ENCODE data around the gene AGTPBP1. TPM values are rescaled to one million over a fixed set of nuclear protein-coding genes. Genes with fewer than 3 reads are reported as not detected.

Gene AGTPBP1
- total and polyA plus RNA-seq, 11 donors, result 7.1 to 72.4 (median 47.1) TPM

DNA sequence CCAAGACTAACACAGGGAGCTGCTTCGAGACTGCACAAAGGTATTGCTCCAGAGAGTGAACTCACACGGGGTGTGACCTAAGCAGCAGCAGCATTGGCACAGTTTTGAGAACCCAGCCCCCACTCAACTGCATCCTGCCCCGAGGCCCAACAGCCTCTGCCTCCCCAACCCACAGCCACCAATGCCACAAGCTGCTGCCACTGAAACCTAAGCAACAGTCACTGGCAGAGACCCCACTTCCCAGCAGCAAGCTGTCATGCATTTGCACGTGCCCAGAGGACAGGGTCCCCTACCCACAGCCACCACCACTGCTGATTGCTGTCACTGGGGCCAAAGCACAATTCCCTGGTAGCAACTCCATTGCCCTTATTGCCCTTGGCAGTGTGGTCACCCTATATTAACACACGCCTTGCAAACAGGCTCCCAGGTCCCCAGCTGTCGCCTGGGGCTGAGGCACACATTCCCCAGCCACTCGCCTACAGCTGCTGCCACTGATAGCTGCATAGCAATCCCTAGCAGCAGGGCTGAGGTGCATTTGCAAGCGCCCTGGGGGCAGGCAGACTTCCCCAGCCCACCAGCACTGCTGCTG lies 141.0 kb downstream of the AGTPBP1 start:
- H3K27ac ChIP-seq, result no peak overlapping the region
- 45 to 74% (median 62%) methylated on average over 6 to 8 of the region's 8 CpGs for WGBS, 4 donors
- intact Hi-C loops (cut with DNase I), result loop anchor here in 5 of 10 donors (10.0 kb wide), 7 partner anchors 96 to 1206 kb away; partner anchors contain the start of gene NTRK2 (in 1 of the 5)
- H3K36me3 ChIP-seq, result peaks cover 0 to 13% (median 0%) of the 10 kb centered on the region in 9 donors
- H3K4me1 ChIP-seq, result peaks cover 0 to 23% (median 7%) of the 10 kb centered on the region in 12 donors
- H3K4me3 ChIP-seq, result no peak overlapping the region
- DNase-seq (peak in 2 of 5 donors; percentile 29 to 46), ATAC-seq (peak; percentile 19 to 80 (median 76))
- no peaks in the 10 kb centered on the region for H3K27me3 ChIP-seq
- peaks cover 0 to 8% (median 0%) of the 10 kb centered on the region in 12 donors for H3K9me3 ChIP-seq
- TF ChIP-seq, protein P1, sequence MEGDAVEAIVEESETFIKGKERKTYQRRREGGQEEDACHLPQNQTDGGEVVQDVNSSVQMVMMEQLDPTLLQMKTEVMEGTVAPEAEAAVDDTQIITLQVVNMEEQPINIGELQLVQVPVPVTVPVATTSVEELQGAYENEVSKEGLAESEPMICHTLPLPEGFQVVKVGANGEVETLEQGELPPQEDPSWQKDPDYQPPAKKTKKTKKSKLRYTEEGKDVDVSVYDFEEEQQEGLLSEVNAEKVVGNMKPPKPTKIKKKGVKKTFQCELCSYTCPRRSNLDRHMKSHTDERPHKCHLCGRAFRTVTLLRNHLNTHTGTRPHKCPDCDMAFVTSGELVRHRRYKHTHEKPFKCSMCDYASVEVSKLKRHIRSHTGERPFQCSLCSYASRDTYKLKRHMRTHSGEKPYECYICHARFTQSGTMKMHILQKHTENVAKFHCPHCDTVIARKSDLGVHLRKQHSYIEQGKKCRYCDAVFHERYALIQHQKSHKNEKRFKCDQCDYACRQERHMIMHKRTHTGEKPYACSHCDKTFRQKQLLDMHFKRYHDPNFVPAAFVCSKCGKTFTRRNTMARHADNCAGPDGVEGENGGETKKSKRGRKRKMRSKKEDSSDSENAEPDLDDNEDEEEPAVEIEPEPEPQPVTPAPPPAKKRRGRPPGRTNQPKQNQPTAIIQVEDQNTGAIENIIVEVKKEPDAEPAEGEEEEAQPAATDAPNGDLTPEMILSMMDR (IDR thresholded peaks at IDR 0.05), result no peak
- no peak for TF ChIP-seq POLR2A (IDR thresholded peaks at IDR 0.05)

- ATAC-seq (no peak), DNase-seq (no peak)
- peaks cover 0 to 22% (median 0%) of the 10 kb centered on the region in 9 donors for H3K36me3 ChIP-seq
- intact Hi-C loops (cut with DNase I), result loop anchor here in 5 of 10 donors (10.0 kb wide), 7 partner anchors 95 to 1205 kb away; partner anchors contain the start of gene NTRK2 (in 1 of the 5)
- peaks cover 0 to 8% (median 0%) of the 10 kb centered on the region in 12 donors for H3K9me3 ChIP-seq
- no peak overlapping the region for H3K27ac ChIP-seq
- peaks cover 0 to 23% (median 7%) of the 10 kb centered on the region in 12 donors for H3K4me1 ChIP-seq
- H3K4me3 ChIP-seq, result no peak overlapping the region
- TF ChIP-seq, protein P1 (IDR thresholded peaks at IDR 0.05), result no peak
- TF ChIP-seq POLR2A (IDR thresholded peaks at IDR 0.05), result no peak
- WGBS, 4 donors, result 67 to 73% (median 69%) methylated on average over 3 of the region's 3 CpGs
- no peaks in the 10 kb centered on the region for H3K27me3 ChIP-seq
These were observed 142.1 kb downstream of the AGTPBP1 start for GRCh38 chr9:85599540-85600105.

- H3K9me3 ChIP-seq, result no peaks in the 10 kb centered on the region
- no peak for TF ChIP-seq POLR2A (IDR thresholded peaks at IDR 0.05)
- TF ChIP-seq, protein P1 (IDR thresholded peaks at IDR 0.05), result no peak
- H3K36me3 ChIP-seq, result peaks cover 0 to 21% (median 5%) of the 10 kb centered on the region in 9 donors
- no peaks in the 10 kb centered on the region for H3K27me3 ChIP-seq
- DNase-seq (no peak), ATAC-seq (no peak)
- H3K27ac ChIP-seq, result no peak overlapping the region
- H3K4me1 ChIP-seq, result peaks cover 0 to 11% (median 0%) of the 10 kb centered on the region in 12 donors
- 56 to 67% (median 59%) methylated on average over 3 of the region's 3 CpGs for WGBS, 4 donors
- no peak overlapping the region for H3K4me3 ChIP-seq
- intact Hi-C loops (cut with DNase I), result no loop called here
These were observed 147.4 kb downstream of the AGTPBP1 start for GRCh38 chr9:85594316-85594715.

DNA sequence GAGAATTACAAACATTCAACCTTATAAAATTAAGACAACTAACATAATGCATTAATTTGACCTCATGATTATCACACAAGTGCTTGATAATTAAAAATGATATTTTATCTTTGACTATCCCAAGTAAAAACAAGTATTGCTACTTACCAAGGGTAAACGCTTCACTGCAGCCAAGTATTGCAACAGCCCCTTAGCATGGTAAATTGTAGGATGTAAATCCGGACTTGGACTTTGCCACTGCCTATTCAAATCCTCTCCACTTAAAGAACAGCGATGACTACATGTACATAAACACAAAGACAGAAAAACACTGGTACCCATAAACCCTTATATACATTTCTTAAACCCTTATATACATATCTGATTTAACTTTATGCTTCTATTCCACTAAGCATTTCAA lies 155.1 kb downstream of the AGTPBP1 start:
- DNase-seq, result no peak
- Histone ChIP-seq H3K4me3 (no peak overlapping the region), H3K9me3 (no peaks in the 10 kb centered on the region), H3K36me3 (peaks cover 0 to 41% (median 18%) of the 10 kb centered on the region in 9 donors), H3K4me1 (peaks cover 0 to 6% (median 0%) of the 10 kb centered on the region in 12 donors), H3K27ac (no peak overlapping the region), H3K27me3 (no peaks in the 10 kb centered on the region)
- ATAC-seq, result no peak
- 96 to 99% (median 97%) methylated on average over 3 of the region's 3 CpGs for WGBS, 4 donors
- intact Hi-C loops (cut with DNase I), result no loop called here
- no peak for TF ChIP-seq POLR2A (IDR thresholded peaks at IDR 0.05)
- TF ChIP-seq, protein P1 (IDR thresholded peaks at IDR 0.05), result no peak
